Measurements from ENCODE around the gene PODXL.

- no peak for TF ChIP-seq CTCF (IDR thresholded peaks at IDR 0.05)
- TF ChIP-seq POLR2A (IDR thresholded peaks at IDR 0.05): no peak
- no peak for TF ChIP-seq POLR2AphosphoS5 (IDR thresholded peaks at IDR 0.05)
Measured at GRCh38 chr7:131521651-131522163, 34.7 kb downstream of the PODXL start.

All from gastroesophageal sphincter (tissue), 3 donors.